Testis (tissue), 2 donors: Measurements from ENCODE around the gene CPNE7.

Source experiments
- CTCF ChIP-seq, 3 experiments: fragments of 450-650 bp in 2 of 3; fragments of 200-600 bp in 1 of 3; sonication (generic) in 1 of 3; IDR thresholded peaks; one replicate each; pipeline ENCODE4 v1.5.1; 2016 to 2019; ENCODE audit warnings: antibody characterized with exemption in 3 of 3, mild to moderate bottlenecking in 2 of 3, moderate library complexity in 1 of 3
- POLR2A ChIP-seq: fragments of 450-650 bp; IDR thresholded peaks from one replicate; pipeline ENCODE4 v1.6.1; 2017; ENCODE audit warnings: antibody characterized with exemption, mild to moderate bottlenecking, moderate library complexity

- TF ChIP-seq CTCF (IDR thresholded peaks at IDR 0.05) (no peak), POLR2A (no peak)
Observed at GRCh38 chr16:89582614-89583196, 7.1 kb downstream of the CPNE7 start.
